Astrocyte (in vitro differentiated cells and primary cell): ENCODE data around the gene SDK1. TPM values are rescaled to one million over a fixed set of nuclear protein-coding genes. Genes with fewer than 3 reads are reported as not detected.
A peak's percentile ranks its signal among the peaks of the same experiment; 100 is the strongest.

Source experiments
- DNase-seq: peaks from one replicate; pipeline ENCODE4 v3.0.0-alpha.2; 2010; ENCODE audit warnings: low read depth
- FAIRE-seq: peaks from 2 replicates; lab custom pipeline; 2011; peaks lifted over from hg19 to GRCh38; lab: Jason Lieb, UNC
- H2AFZ ChIP-seq: 2 replicates; pipeline ENCODE4 v1.6.0; 2012; ENCODE audit warnings: low read depth, low read length, inconsistent platforms
- H3K27ac ChIP-seq: 2 replicates; pipeline ENCODE4 v1.5.1; 2011; ENCODE audit warnings: low read depth, low read length, inconsistent platforms
- H3K27me3 ChIP-seq: 2 replicates; pipeline ENCODE4 v1.6.0; 2011; ENCODE audit warnings: low read length, inconsistent platforms; ENCODE audit not compliant: insufficient read depth
- H3K36me3 ChIP-seq: 2 replicates; pipeline ENCODE4 v1.5.1; 2011; ENCODE audit warnings: low read length, inconsistent platforms; ENCODE audit not compliant: insufficient read depth
- H3K4me1 ChIP-seq: 2 replicates; pipeline ENCODE4 v1.5.1; 2011; ENCODE audit warnings: low read length, inconsistent platforms; ENCODE audit not compliant: insufficient read depth
- H3K4me2 ChIP-seq: 2 replicates; pipeline ENCODE4 v1.6.0; 2012; ENCODE audit warnings: low read length, inconsistent platforms
- H3K4me3 ChIP-seq: 2 replicates; pipeline ENCODE4 v1.5.1; 2011; ENCODE audit warnings: low read depth, mild to moderate bottlenecking, low read length, inconsistent platforms; ENCODE audit not compliant: insufficient read depth
- H3K79me2 ChIP-seq: 2 replicates; pipeline ENCODE4 v1.6.0; 2012; ENCODE audit warnings: mild to moderate bottlenecking, low read length, inconsistent platforms; ENCODE audit not compliant: insufficient read depth
- H3K9ac ChIP-seq: 2 replicates; pipeline ENCODE4 v1.6.0; 2012; ENCODE audit warnings: mild to moderate bottlenecking, low read length, inconsistent platforms
- H3K9me3 ChIP-seq: 2 replicates; pipeline ENCODE4 v1.5.1; 2012; ENCODE audit warnings: low read depth, mild to moderate bottlenecking, low read length, inconsistent platforms; ENCODE audit not compliant: insufficient read depth
- H4K20me1 ChIP-seq: 2 replicates; pipeline ENCODE4 v1.6.0; 2012; ENCODE audit warnings: low read length, inconsistent platforms; ENCODE audit not compliant: insufficient read depth
- H3K27ac Mint-ChIP-seq: one replicate; pipeline ENCODE4 v1.8.0; 2021; ENCODE audit warnings: mild to moderate bottlenecking, mixed read lengths; ENCODE audit not compliant: unreplicated experiment
- H3K27me3 Mint-ChIP-seq: one replicate; pipeline ENCODE4 v1.8.0; 2021; ENCODE audit warnings: low read depth, mixed read lengths; ENCODE audit not compliant: unreplicated experiment
- H3K36me3 Mint-ChIP-seq: one replicate; pipeline ENCODE4 v1.8.0; 2021; ENCODE audit warnings: low read depth, mixed read lengths; ENCODE audit not compliant: unreplicated experiment
- H3K4me1 Mint-ChIP-seq: one replicate; pipeline ENCODE4 v1.8.0; 2021; ENCODE audit warnings: low read depth, mixed read lengths; ENCODE audit not compliant: unreplicated experiment
- H3K4me3 Mint-ChIP-seq: one replicate; pipeline ENCODE4 v1.8.0; 2021; ENCODE audit warnings: mild to moderate bottlenecking, moderate library complexity, mixed read lengths; ENCODE audit not compliant: unreplicated experiment
- H3K9me3 Mint-ChIP-seq: one replicate; pipeline ENCODE4 v1.8.0; 2021; ENCODE audit warnings: mild to moderate bottlenecking, mixed read lengths; ENCODE audit not compliant: unreplicated experiment
- EZH2 ChIP-seq: IDR thresholded peaks from 2 replicates; pipeline ENCODE4 v1.6.1; 2012; ENCODE audit warnings: mild to moderate bottlenecking, low read length, inconsistent platforms; ENCODE audit not compliant: insufficient read depth
- total RNA-seq: library from RNA; stranded (reverse); gene quantifications from 2 replicates; pipeline ENCODE4 v1.2.1, GENCODE V29; 2021
- TF ChIP-seq, protein P1 (sequence below): IDR thresholded peaks from 2 replicates; pipeline ENCODE4 v1.5.1; 2011; ENCODE audit warnings: low read depth, mild to moderate bottlenecking, inconsistent platforms, low read length, moderate library complexity; ENCODE audit not compliant: insufficient read depth

SDK1 gene
- total RNA-seq, 1 donor from 2014 or later: 4.2 TPM

DNA sequence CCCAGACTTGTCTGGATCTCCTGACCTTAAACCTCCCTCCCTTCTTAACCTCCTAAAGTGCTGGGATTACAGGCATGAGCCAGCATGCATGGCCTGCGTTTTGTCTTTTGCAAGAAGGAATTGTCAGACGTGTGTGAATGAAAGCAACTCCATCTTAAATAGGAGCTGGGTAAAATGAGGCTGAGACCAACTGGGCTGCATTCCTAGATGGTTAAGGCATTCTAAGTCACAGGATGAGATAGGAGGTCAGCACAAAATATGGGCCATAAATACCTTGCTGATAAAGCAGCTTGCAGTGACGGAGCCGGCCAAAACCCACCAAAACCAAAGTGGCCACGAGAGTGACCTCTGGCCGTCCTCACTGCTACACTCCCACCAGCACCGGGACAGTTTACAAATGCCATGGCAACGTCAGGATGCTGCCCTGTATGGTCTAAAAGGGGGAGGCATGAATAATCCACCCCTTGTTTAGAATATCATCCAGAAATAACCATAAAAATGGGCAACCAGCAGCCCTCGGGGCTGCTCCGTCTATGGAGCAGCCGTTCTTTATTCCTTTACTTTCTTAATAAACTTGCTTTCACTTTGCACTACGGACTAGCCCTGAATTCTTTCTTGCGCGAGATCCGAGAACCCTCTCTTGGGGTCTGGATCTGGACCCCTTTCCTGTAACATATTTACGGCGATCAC is 41.2 kb upstream of the SDK1 start:
- TF ChIP-seq EZH2: no peak
- TF ChIP-seq, protein P1, sequence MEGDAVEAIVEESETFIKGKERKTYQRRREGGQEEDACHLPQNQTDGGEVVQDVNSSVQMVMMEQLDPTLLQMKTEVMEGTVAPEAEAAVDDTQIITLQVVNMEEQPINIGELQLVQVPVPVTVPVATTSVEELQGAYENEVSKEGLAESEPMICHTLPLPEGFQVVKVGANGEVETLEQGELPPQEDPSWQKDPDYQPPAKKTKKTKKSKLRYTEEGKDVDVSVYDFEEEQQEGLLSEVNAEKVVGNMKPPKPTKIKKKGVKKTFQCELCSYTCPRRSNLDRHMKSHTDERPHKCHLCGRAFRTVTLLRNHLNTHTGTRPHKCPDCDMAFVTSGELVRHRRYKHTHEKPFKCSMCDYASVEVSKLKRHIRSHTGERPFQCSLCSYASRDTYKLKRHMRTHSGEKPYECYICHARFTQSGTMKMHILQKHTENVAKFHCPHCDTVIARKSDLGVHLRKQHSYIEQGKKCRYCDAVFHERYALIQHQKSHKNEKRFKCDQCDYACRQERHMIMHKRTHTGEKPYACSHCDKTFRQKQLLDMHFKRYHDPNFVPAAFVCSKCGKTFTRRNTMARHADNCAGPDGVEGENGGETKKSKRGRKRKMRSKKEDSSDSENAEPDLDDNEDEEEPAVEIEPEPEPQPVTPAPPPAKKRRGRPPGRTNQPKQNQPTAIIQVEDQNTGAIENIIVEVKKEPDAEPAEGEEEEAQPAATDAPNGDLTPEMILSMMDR: no peak
- H3K27ac ChIP-seq: peak overlapping the region; percentile 19
- no peaks in the 10 kb centered on the region for H3K9me3 ChIP-seq
- DNase-seq (peak; percentile 78), FAIRE-seq (no peak)
- Mint-ChIP-seq H3K9me3 (peaks cover 2% of the 10 kb centered on the region), H3K4me1 (no peaks in the 10 kb centered on the region), H3K4me3 (no peak overlapping the region), H3K36me3 (no peaks in the 10 kb centered on the region), H3K27ac (no peak overlapping the region), H3K27me3 (peaks cover 5% of the 10 kb centered on the region)
- H2AFZ ChIP-seq: peak overlapping the region; percentile 73
- H3K36me3 ChIP-seq: no peaks in the 10 kb centered on the region
- peaks cover 12% of the 10 kb centered on the region for H3K27me3 ChIP-seq
- no peaks in the 10 kb centered on the region for H3K79me2 ChIP-seq
- no peaks in the 10 kb centered on the region for H4K20me1 ChIP-seq
- peak overlapping the region; percentile 84 for H3K4me2 ChIP-seq
- H3K4me1 ChIP-seq: peaks cover 6% of the 10 kb centered on the region
- peak overlapping the region; percentile 55 for H3K4me3 ChIP-seq
- peak overlapping the region; percentile 82 for H3K9ac ChIP-seq

DNA sequence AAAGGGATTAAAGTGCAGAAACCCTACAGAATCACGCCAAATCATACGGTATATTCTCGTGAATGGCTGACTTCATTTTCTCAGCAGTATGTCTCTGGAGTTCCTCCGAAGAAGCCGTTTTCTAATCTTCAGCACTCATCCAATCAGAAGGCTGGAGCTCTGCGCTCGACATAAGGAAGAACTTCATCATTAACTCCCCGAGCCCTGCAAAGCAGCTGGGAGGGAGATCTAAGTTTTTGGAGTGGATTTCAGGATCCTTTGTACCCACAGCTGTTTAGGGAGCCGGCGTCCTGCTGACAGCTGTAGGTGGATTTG is 40.7 kb upstream of the SDK1 start:
- H3K27ac ChIP-seq: peak overlapping the region; percentile 19
- no peaks in the 10 kb centered on the region for H3K79me2 ChIP-seq
- Mint-ChIP-seq H3K4me3 (no peak overlapping the region), H3K4me1 (no peaks in the 10 kb centered on the region), H3K27me3 (peaks cover 5% of the 10 kb centered on the region), H3K27ac (no peak overlapping the region), H3K9me3 (peaks cover 2% of the 10 kb centered on the region), H3K36me3 (no peaks in the 10 kb centered on the region)
- no peaks in the 10 kb centered on the region for H3K36me3 ChIP-seq
- H3K4me3 ChIP-seq: peak overlapping the region; percentile 55
- TF ChIP-seq EZH2: no peak
- TF ChIP-seq, protein P1: no peak
- H3K9ac ChIP-seq: peak overlapping the region; percentile 82
- peaks cover 6% of the 10 kb centered on the region for H3K4me1 ChIP-seq
- H3K9me3 ChIP-seq: no peaks in the 10 kb centered on the region
- peak; percentile 33 for DNase-seq
- H2AFZ ChIP-seq: peak overlapping the region; percentile 73
- no peaks in the 10 kb centered on the region for H4K20me1 ChIP-seq
- peak overlapping the region; percentile 84 for H3K4me2 ChIP-seq
- peaks cover 12% of the 10 kb centered on the region for H3K27me3 ChIP-seq
- no peak for FAIRE-seq

DNA sequence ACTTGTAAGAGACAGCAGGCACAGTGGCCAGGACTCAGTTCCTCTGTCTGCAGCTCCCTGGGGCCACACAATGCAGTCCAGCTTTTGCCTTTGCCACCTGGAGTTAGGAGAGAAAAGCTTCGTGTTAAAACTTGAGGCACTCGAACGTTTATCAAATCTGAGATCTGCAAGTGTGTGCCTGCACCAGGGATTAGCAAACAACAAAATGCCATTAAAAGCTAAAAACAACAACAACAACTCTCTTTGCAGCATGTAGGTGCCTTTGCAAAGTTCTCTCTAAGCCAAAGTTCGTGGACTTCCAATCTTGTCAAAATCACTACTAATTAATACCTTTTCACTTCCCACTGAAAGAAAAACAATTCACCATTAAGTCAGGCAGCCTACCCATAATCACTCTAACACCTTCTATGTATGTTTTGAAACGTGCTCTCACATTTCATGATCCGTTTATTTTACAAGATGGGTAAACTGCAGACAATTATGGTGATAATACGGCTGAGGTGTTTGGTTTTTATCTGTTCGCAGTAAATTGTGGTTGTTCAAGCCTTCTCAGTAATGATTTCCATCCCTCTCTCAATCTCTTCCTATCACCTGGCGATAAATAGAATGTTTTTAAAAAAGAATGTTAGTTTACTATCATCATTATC is 36.2 kb upstream of the SDK1 start:
- Histone ChIP-seq H3K4me1 (peaks cover 14% of the 10 kb centered on the region), H3K36me3 (no peaks in the 10 kb centered on the region), H3K9me3 (no peaks in the 10 kb centered on the region), H3K79me2 (no peaks in the 10 kb centered on the region), H2AFZ (no peak overlapping the region), H3K27ac (no peak overlapping the region), H4K20me1 (no peaks in the 10 kb centered on the region), H3K9ac (no peak overlapping the region), H3K27me3 (peaks cover 12% of the 10 kb centered on the region), H3K4me3 (no peak overlapping the region), H3K4me2 (no peak overlapping the region)
- Mint-ChIP-seq H3K27me3 (peaks cover 9% of the 10 kb centered on the region), H3K9me3 (peaks cover 2% of the 10 kb centered on the region), H3K4me1 (no peaks in the 10 kb centered on the region), H3K36me3 (peaks cover 2% of the 10 kb centered on the region), H3K4me3 (no peak overlapping the region), H3K27ac (no peak overlapping the region)
- TF ChIP-seq, protein P1: no peak
- TF ChIP-seq EZH2: no peak
- no peak for FAIRE-seq
- DNase-seq: no peak
